PC-3 (cell line): Measurements from ENCODE around the gene NIFK. TPM values are rescaled to one million over a fixed set of nuclear protein-coding genes. Genes with fewer than 3 reads are reported as not detected.
A peak's percentile ranks its signal among the peaks of the same experiment; 100 is the strongest.

ENCODE experiments used
- ATAC-seq: fragments of 200-7000 bp; cut with Tn5 transposase; 2 replicates; pipeline ENCODE4 v1.9.1; 2020; ENCODE audit warnings: mild to moderate bottlenecking, moderate library complexity
- BruUV-seq: library from RNA; stranded (reverse); fragments of 400-500 nt; replicated peaks from 2 replicates; lab custom pipeline; 2021; lab: Mats Ljungman, UMichigan
- CTCF ChIA-PET: fragments of 300-600 bp; sonication (Branson Sonifier 250); formaldehyde crosslinking; loops from one replicate; lab custom pipeline; 2022; ENCODE audit warnings: antibody characterized with exemption; lab: Charles Lee
- POLR2A ChIA-PET: fragments of 300-600 bp; sonication (Branson Sonifier 250); formaldehyde crosslinking; loops from one replicate; lab custom pipeline; 2022; ENCODE audit warnings: antibody characterized with exemption; ENCODE audit not compliant: unreplicated experiment; lab: Charles Lee
- DNase-seq: peaks from one replicate; pipeline ENCODE4 v3.0.0-alpha.2; 2015
- H2AFZ ChIP-seq: fragments of 300-600 bp; sonication (generic); 2 replicates; pipeline ENCODE4 v1.6.0; 2016; ENCODE audit warnings: antibody characterized with exemption, low read length
- H3F3A ChIP-seq: fragments of 300-600 bp; sonication (generic); one replicate; pipeline ENCODE4 v1.6.0; 2017; ENCODE audit warnings: antibody characterized with exemption, low read length, control low read depth, mild to moderate bottlenecking; ENCODE audit not compliant: unreplicated experiment
- H3K27ac ChIP-seq: fragments of 300-600 bp; sonication (generic); 2 replicates; pipeline ENCODE4 v1.5.1; 2016; ENCODE audit warnings: mild to moderate bottlenecking, low read length
- H3K27me3 ChIP-seq: fragments of 300-600 bp; sonication (generic); 2 replicates; pipeline ENCODE4 v1.6.1; 2016; ENCODE audit warnings: low read length, mixed read lengths
- H3K36me3 ChIP-seq: fragments of 300-600 bp; sonication (generic); 2 replicates; pipeline ENCODE4 v1.6.1; 2016; ENCODE audit warnings: low read depth, mixed run types, low read length, mixed read lengths
- H3K4me1 ChIP-seq: fragments of 300-600 bp; sonication (generic); 2 replicates; pipeline ENCODE4 v1.5.1; 2016; ENCODE audit warnings: low read length; ENCODE audit not compliant: insufficient read depth
- H3K4me2 ChIP-seq: fragments of 300-600 bp; sonication (generic); 2 replicates; pipeline ENCODE4 v1.6.0; 2016; ENCODE audit warnings: low read length
- H3K4me3 ChIP-seq: fragments of 300-600 bp; sonication (generic); 2 replicates; pipeline ENCODE4 v1.5.1; 2016; ENCODE audit warnings: mild to moderate bottlenecking, low read length, mixed read lengths
- H3K79me2 ChIP-seq: fragments of 300-600 bp; sonication (generic); 2 replicates; pipeline ENCODE4 v1.6.1; 2017; ENCODE audit warnings: low read length, mixed read lengths
- H3K9ac ChIP-seq: fragments of 300-600 bp; sonication (generic); 2 replicates; pipeline ENCODE4 v1.6.0; 2016; ENCODE audit warnings: mild to moderate bottlenecking, low read length
- H3K9me2 ChIP-seq: fragments of 300-600 bp; sonication (generic); replicated peaks from 2 replicates; pipeline ENCODE4 v1.6.1; 2016; ENCODE audit warnings: mixed run types, low read length, mixed read lengths
- H3K9me3 ChIP-seq: fragments of 300-600 bp; sonication (generic); 2 replicates; pipeline ENCODE4 v1.6.1; 2016; ENCODE audit warnings: low read length, mixed read lengths
- H4K20me1 ChIP-seq: fragments of 300-600 bp; sonication (generic); 2 replicates; pipeline ENCODE4 v1.6.1; 2016; ENCODE audit warnings: low read length, mixed read lengths
- EZH2 ChIP-seq: fragments of 300-600 bp; sonication (generic); IDR thresholded peaks from one replicate; pipeline ENCODE4 v1.6.1; 2017; ENCODE audit warnings: antibody characterized with exemption, mild to moderate bottlenecking, low read length; ENCODE audit not compliant: unreplicated experiment
- EZH2phosphoT487 ChIP-seq: fragments of 300-600 bp; sonication (generic); IDR thresholded peaks from 2 replicates; pipeline ENCODE4 v1.6.1; 2018; ENCODE audit warnings: mild to moderate bottlenecking, antibody characterized with exemption, low read length, borderline replicate concordance
- intact Hi-C: fragments of 100-400 bp; cut with micrococcal nuclease; formaldehyde crosslinking; loops from 2 replicates; pipeline ENCODE4 v1.9.0; 2023
- total RNA-seq: library from RNA; depleted of rRNA; stranded (reverse); fragments of >200 nt; gene quantifications from 2 replicates; pipeline ENCODE4 v1.2.3, GENCODE V29; 2014
- TF ChIP-seq, protein P1 (sequence below): fragments of 300-600 bp; sonication (generic); conservative IDR thresholded peaks from 2 replicates; pipeline ENCODE4 v1.5.1; 2017; ENCODE audit warnings: antibody characterized with exemption, low read depth, mild to moderate bottlenecking, low read length

NIFK gene
- total RNA-seq, 1 experiment from 2014 or later: 64.1 TPM

DNA sequence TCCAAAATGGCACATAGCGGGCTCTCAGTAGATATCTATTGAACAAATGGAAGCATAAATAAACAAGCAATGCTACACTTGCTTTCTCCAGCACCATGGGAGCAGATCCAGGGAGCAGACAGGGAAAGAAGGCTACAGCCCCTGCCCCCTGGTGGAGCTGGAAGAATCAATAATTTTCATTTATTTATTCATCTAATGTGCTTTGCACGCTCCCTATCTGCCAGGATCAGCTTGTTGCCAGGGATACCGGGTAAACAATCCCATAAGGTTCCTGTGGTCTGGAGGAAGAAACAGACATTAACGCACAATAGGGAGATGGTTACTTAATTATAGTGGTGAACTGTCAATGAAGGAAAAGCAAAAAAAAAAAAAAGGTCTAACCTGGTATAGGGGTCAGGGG lies 47.3 kb downstream of the NIFK start:
- Histone ChIP-seq H3K4me1 (0 out of 2 replicates have a peak, but pooled peaks cover 3% of the 10 kb centered on the region), H3F3A (no peaks in the 10 kb centered on the region), H4K20me1 (no peaks in the 10 kb centered on the region), H3K4me3 (no peak overlapping the region), H3K4me2 (no peak overlapping the region), H2AFZ (no peak overlapping the region), H3K9me2 (no peaks in the 10 kb centered on the region), H3K27ac (no peak overlapping the region), H3K27me3 (no peaks in the 10 kb centered on the region), H3K9ac (no peak overlapping the region), H3K79me2 (no peaks in the 10 kb centered on the region), H3K9me3 (no peaks in the 10 kb centered on the region), H3K36me3 (no peaks in the 10 kb centered on the region)
- DNase-seq (peak; percentile 63), ATAC-seq (peak; percentile 88)
- TF ChIP-seq EZH2phosphoT487: no peak
- TF ChIP-seq, protein P1, sequence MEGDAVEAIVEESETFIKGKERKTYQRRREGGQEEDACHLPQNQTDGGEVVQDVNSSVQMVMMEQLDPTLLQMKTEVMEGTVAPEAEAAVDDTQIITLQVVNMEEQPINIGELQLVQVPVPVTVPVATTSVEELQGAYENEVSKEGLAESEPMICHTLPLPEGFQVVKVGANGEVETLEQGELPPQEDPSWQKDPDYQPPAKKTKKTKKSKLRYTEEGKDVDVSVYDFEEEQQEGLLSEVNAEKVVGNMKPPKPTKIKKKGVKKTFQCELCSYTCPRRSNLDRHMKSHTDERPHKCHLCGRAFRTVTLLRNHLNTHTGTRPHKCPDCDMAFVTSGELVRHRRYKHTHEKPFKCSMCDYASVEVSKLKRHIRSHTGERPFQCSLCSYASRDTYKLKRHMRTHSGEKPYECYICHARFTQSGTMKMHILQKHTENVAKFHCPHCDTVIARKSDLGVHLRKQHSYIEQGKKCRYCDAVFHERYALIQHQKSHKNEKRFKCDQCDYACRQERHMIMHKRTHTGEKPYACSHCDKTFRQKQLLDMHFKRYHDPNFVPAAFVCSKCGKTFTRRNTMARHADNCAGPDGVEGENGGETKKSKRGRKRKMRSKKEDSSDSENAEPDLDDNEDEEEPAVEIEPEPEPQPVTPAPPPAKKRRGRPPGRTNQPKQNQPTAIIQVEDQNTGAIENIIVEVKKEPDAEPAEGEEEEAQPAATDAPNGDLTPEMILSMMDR: peak; percentile 62; the same call in 1 of the 2 replicates
- TF ChIP-seq EZH2: no peak
- CTCF ChIA-PET: no interaction called here
- BruUV-seq: no TSS peak
- POLR2A ChIA-PET: interaction anchor here (0.5 kb wide), 1 partner anchor 41 kb away, joined by 3 read pairs; no protein-coding TSS in a partner anchor
- intact Hi-C loops: loop anchor here (2.0 kb wide), 1 partner anchor 93 kb away; no protein-coding TSS in a partner anchor

DNA sequence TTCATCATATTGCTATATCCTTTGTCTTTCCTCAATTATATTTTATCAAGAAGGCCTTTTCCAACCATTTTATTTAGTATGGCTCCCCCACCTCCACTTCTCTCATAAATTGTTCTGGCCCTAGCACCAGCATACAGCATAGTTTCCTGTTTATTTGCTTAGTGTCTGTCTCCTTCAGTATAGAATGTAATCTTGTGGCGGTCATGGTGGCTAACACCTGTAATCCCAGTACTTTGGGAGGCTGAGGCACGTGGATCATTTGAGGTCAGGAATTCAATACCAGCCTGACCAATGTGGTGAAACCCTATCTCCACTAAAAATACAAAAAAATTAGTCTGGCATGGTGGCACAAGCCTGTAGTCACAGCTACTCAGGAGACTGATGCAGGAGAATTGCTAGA lies 47.9 kb downstream of the NIFK start:
- Histone ChIP-seq H3K4me2 (no peak overlapping the region), H3K9me2 (no peaks in the 10 kb centered on the region), H3F3A (no peaks in the 10 kb centered on the region), H3K36me3 (no peaks in the 10 kb centered on the region), H4K20me1 (no peaks in the 10 kb centered on the region), H3K4me1 (0 out of 2 replicates have a peak, but pooled peaks cover 3% of the 10 kb centered on the region), H2AFZ (no peak overlapping the region), H3K27ac (no peak overlapping the region), H3K79me2 (no peaks in the 10 kb centered on the region), H3K27me3 (no peaks in the 10 kb centered on the region), H3K9ac (no peak overlapping the region), H3K9me3 (0 out of 2 replicates have a peak, but pooled peaks cover under 1% of the 10 kb centered on the region), H3K4me3 (no peak overlapping the region)
- intact Hi-C loops: loop anchor here (2.0 kb wide), 1 partner anchor 92 kb away; no protein-coding TSS in a partner anchor
- no TSS peak for BruUV-seq
- no peak for ATAC-seq
- ChIA-PET CTCF (no interaction called here), POLR2A (no interaction called here)
- no peak for DNase-seq
- TF ChIP-seq, protein P1: no peak
- no peak for TF ChIP-seq EZH2phosphoT487
- no peak for TF ChIP-seq EZH2

DNA sequence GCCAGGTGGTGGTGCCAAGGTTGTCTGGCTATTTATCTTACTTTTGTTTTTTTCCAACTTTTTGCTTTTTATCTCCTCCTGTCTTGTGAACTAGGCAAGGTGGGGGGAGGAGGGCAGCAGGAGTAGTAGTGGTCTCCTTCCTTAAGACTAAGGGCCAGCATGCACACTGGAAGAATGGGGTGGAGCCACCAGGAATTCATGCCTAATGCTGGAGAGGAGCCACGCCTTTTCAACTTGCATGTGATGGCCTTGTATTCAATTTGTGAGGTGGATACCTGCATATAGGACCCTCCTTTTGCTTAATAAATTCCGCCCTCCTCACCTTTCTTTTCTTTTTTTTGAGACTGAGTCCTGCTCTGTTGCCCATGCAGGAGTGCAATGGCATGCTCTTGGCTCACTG lies 49.8 kb downstream of the NIFK start:
- H3F3A ChIP-seq: no peaks in the 10 kb centered on the region
- no peak overlapping the region for H2AFZ ChIP-seq
- no peaks in the 10 kb centered on the region for H3K9me2 ChIP-seq
- H3K27ac ChIP-seq: no peak overlapping the region
- no peaks in the 10 kb centered on the region for H3K79me2 ChIP-seq
- intact Hi-C loops: no loop called here
- ChIA-PET POLR2A (no interaction called here), CTCF (no interaction called here)
- H3K27me3 ChIP-seq: no peaks in the 10 kb centered on the region
- no peak for ATAC-seq
- no peaks in the 10 kb centered on the region for H3K36me3 ChIP-seq
- TF ChIP-seq EZH2phosphoT487 (no peak), EZH2 (no peak)
- TF ChIP-seq, protein P1: no peak
- peaks cover 20% of the 10 kb centered on the region; the same call in 1 of the 2 replicates for H3K9me3 ChIP-seq
- H3K9ac ChIP-seq: no peak overlapping the region
- H3K4me1 ChIP-seq: 0 out of 2 replicates have a peak, but pooled peaks cover 3% of the 10 kb centered on the region
- H3K4me2 ChIP-seq: no peak overlapping the region
- H4K20me1 ChIP-seq: no peaks in the 10 kb centered on the region
- BruUV-seq: no TSS peak
- DNase-seq: no peak
- no peak overlapping the region for H3K4me3 ChIP-seq
